ENCODE measurements around the gene ARFGEF3.
"Not testable (repeated sequence)": the region's sequence is repeated elsewhere in the genome, so short reads cannot be mapped to it uniquely, and the experiment has no call there.

ARFGEF3 gene

DNA sequence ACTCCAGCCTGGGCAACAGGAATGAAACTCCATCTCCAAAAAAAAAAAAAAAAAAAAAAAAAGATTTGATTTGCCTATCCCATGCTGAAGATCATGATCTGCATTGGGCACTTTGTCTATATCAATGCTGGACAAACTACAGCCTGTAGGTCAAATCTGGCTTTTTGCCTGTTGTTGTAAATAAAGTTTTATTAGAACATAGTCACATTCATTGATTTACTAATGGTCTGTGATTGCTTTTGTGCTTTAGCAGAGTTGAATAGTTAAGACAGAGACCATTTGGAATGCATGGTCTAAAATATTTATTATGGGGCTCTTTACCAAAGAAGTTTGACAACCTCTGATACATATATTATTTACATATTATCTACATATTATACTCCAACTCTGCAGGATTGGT lies 42.6 kb downstream of the ARFGEF3 start:
- H3K4me1 ChIP-seq = no peaks in the 10 kb centered on the region
- no peaks in the 10 kb centered on the region for H3K36me3 ChIP-seq
- no peak for DNase-seq
- no peaks in the 10 kb centered on the region for H3K27me3 ChIP-seq
- no peaks in the 10 kb centered on the region for H3K9me3 ChIP-seq
- no peak for TF ChIP-seq CTCF (IDR thresholded peaks at IDR 0.05; ENCODE audit: low read depth, low read length)
- no peak overlapping the region for H3K4me3 ChIP-seq (ENCODE audit: low read depth, low read length)

DNA sequence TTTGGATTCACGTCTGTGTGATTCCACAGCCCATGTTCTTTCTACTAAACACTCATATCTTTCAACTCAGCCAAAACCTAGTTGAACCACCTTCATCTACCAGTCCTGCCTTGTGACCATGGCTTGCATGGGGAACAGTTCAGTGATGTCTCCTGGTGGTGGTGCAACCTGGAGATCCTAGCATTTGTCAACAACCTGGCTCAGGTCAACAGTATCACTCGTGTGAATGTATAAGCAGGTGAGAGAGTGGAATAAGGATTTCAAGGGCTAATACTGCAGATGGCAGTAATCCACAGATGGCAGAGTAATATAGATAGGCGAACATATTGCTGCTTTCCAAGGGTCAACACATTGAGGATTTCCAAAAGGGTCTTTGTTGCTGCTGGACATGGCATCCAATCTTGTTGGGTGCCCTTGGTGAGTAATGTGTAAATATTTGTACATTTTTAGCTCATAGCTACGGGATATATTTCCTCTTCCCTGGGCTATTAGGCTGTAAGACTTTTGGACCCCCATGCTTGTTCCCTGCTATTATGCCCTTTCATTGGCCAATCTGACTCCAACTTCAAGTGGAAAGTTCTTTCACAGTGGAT lies 43.1 kb downstream of the ARFGEF3 start:
- H3K27me3 ChIP-seq = no peaks in the 10 kb centered on the region
- H3K9me3 ChIP-seq = no peaks in the 10 kb centered on the region
- H3K36me3 ChIP-seq = no peaks in the 10 kb centered on the region
- no peak overlapping the region for H3K4me3 ChIP-seq (ENCODE audit: low read depth, low read length)
- no peak for TF ChIP-seq CTCF (IDR thresholded peaks at IDR 0.05; ENCODE audit: low read depth, low read length)
- no peak for DNase-seq
- no peaks in the 10 kb centered on the region for H3K4me1 ChIP-seq

GRCh38 chr6:138205437-138206094 lies 43.8 kb downstream of the ARFGEF3 start:
- H3K36me3 ChIP-seq = no peaks in the 10 kb centered on the region
- H3K27me3 ChIP-seq = no peaks in the 10 kb centered on the region
- no peak for TF ChIP-seq CTCF (IDR thresholded peaks at IDR 0.05; ENCODE audit: low read depth, low read length)
- no peak for DNase-seq
- no peaks in the 10 kb centered on the region for H3K9me3 ChIP-seq
- no peak overlapping the region for H3K4me3 ChIP-seq (ENCODE audit: low read depth, low read length)
- H3K4me1 ChIP-seq = no peaks in the 10 kb centered on the region

DNA sequence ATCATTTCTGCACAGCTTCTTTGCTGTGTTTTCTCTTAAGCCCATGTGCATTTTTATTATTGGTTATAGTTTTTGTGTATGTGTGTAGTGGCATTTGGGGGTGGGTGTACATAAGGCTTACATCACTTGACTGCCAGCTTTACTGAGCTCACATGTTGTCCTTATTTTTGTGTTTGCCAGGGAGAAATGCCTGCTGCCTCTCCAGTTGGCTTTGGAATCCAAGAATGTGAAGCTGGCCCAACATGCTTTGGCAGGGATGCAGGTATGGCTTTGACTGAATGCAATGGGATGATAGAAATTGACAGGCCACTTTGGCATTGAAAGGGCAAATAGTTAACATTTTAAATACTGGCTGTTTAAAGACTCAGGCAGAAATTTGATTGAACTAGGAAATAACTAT lies 45.1 kb downstream of the ARFGEF3 start:
- DNase-seq = no peak
- Histone ChIP-seq H3K9me3 (no peaks in the 10 kb centered on the region), H3K27me3 (no peaks in the 10 kb centered on the region), H3K36me3 (no peaks in the 10 kb centered on the region), H3K4me1 (no peaks in the 10 kb centered on the region), H3K4me3 (ENCODE audit: low read depth, low read length) (no peak overlapping the region)
- TF ChIP-seq CTCF (IDR thresholded peaks at IDR 0.05; ENCODE audit: low read depth, low read length) = no peak

GRCh38 chr6:138211048-138211581 lies 49.4 kb downstream of the ARFGEF3 start:
- Histone ChIP-seq H3K4me1 (no peaks in the 10 kb centered on the region), H3K4me3 (ENCODE audit: low read depth, low read length) (no peak overlapping the region), H3K36me3 (no peaks in the 10 kb centered on the region), H3K27me3 (no peaks in the 10 kb centered on the region), H3K9me3 (no peaks in the 10 kb centered on the region; the same call in 1 of the 2 replicates)
- no peak for DNase-seq
- no peak for TF ChIP-seq CTCF (IDR thresholded peaks at IDR 0.05; ENCODE audit: low read depth, low read length)

- Histone ChIP-seq H3K4me1 (no peaks in the 10 kb centered on the region), H3K27me3 (no peaks in the 10 kb centered on the region), H3K4me3 (ENCODE audit: low read depth, low read length) (no peak overlapping the region)
Observed at GRCh38 chr6:138211601-138212000, 49.9 kb downstream of the ARFGEF3 start.

DNA sequence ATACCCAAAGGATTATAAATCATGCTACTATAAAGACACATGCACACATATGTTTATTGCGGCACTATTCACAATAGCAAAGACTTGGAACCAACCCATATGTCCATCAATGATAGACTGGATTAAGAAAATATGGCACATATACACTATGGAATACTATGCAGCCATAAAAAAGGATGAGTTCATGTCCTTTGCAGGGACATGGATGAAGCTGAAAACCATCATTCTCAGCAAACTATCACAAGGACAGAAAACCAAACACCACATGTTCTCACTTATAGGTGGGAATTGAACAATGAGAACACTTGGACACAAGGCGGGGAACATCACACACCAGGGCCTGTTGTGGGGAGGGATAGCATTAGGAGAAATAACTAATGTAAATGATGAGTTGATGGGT lies 50.8 kb downstream of the ARFGEF3 start:
- H3K27me3 ChIP-seq; H3K4me3 ChIP-seq (ENCODE audit: low read depth, low read length); H3K36me3 ChIP-seq; DNase-seq; H3K4me1 ChIP-seq; H3K9me3 ChIP-seq: not testable (repeated sequence)

More at GRCh38 chr6:138211601-138212000, 49.9 kb downstream of the ARFGEF3 start:
- no peak for DNase-seq
- Histone ChIP-seq H3K9me3 (no peaks in the 10 kb centered on the region; the same call in 1 of the 2 replicates), H3K36me3 (no peaks in the 10 kb centered on the region)
- TF ChIP-seq CTCF (IDR thresholded peaks at IDR 0.05; ENCODE audit: low read depth, low read length) = no peak

All from BE2C (cell line).